ENCODE measurements around the gene DENND4C. TPM values are rescaled to one million over a fixed set of nuclear protein-coding genes. Genes with fewer than 3 reads are reported as not detected.

DENND4C gene
- total RNA-seq, 1 experiment from 2014 or later = 29.5 TPM

DNA sequence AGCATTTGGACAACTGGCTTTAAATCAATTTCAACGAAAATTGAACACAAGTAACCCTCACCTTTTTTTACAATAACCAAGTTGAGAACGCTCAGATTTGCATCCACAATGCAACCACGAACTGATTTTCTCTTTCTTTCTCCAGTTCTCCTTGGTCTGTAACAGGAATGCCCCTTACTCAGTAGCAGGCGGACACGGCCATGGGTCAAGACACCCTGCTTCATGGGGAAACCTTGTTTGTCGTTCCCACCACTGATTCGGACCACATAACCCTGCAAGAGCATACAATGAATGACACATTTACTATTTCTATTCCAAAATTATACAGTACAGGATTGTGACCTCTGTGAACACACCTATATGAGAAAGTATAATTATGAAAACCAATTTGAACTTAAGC lies 148.2 kb downstream of the DENND4C start:
- TF ChIP-seq, protein P1, sequence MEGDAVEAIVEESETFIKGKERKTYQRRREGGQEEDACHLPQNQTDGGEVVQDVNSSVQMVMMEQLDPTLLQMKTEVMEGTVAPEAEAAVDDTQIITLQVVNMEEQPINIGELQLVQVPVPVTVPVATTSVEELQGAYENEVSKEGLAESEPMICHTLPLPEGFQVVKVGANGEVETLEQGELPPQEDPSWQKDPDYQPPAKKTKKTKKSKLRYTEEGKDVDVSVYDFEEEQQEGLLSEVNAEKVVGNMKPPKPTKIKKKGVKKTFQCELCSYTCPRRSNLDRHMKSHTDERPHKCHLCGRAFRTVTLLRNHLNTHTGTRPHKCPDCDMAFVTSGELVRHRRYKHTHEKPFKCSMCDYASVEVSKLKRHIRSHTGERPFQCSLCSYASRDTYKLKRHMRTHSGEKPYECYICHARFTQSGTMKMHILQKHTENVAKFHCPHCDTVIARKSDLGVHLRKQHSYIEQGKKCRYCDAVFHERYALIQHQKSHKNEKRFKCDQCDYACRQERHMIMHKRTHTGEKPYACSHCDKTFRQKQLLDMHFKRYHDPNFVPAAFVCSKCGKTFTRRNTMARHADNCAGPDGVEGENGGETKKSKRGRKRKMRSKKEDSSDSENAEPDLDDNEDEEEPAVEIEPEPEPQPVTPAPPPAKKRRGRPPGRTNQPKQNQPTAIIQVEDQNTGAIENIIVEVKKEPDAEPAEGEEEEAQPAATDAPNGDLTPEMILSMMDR (conservative IDR thresholded peaks at IDR 0.05) = no peak
- no peak for TF ChIP-seq EZH2 (IDR thresholded peaks at IDR 0.05; ENCODE audit: low read depth)

DNA sequence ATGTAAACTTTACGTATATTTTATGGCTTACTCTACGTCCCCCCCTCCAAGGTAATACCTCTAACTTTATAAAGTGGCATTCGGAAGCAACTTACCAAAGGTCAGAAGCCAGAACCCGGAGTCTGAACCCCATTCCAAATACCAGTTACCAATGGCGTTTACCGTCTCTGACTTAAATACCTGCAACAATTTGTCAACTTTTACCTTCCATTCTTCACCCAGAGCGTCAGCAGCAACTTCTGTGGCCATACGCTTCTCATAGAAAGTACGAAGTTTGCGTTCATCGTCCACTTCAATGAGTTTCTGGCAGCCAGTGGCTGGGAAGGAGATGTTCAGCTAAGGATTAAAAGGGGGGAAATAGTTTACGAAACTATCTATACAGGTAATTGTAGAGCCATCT lies 148.8 kb downstream of the DENND4C start:
- no TSS peak for BruUV-seq (replicated peaks)
- Histone ChIP-seq H2AFZ (no peak overlapping the region), H3K27me3 (ENCODE audit: insufficient read depth, low read depth) (no peaks in the 10 kb centered on the region), H3K4me1 (replicated peaks; ENCODE audit: insufficient read depth) (peaks cover 28% of the 10 kb centered on the region), H3K36me3 (ENCODE audit: low read depth) (peaks cover 50% of the 10 kb centered on the region), H4K20me1 (ENCODE audit: insufficient read depth) (peaks cover 37% of the 10 kb centered on the region), H3F3A (ENCODE audit: insufficient read depth, low read depth) (peaks cover 54% of the 10 kb centered on the region), H3K79me2 (ENCODE audit: low read depth) (peaks cover 42% of the 10 kb centered on the region), H3K27ac (peak overlapping the region; percentile 94), H3K9me2 (ENCODE audit: insufficient read depth) (no peaks in the 10 kb centered on the region), H3K9me3 (ENCODE audit: insufficient read depth, low read depth) (no peaks in the 10 kb centered on the region), H3K4me2 (peak overlapping the region; percentile 87), H3K4me3 (peak overlapping the region; percentile 98)
- DNase-seq = no peak
- ChIA-PET POLR2A (ENCODE audit: unreplicated experiment) (interaction anchor here (0.6 kb wide), 1 partner anchor 228 kb away, joined by 3 read pairs; no protein-coding TSS in a partner anchor), CTCF (no interaction called here)
- intact Hi-C loops (cut with micrococcal nuclease; ENCODE audit: unreplicated experiment) = no loop called here
- TF ChIP-seq EZH2 (IDR thresholded peaks at IDR 0.05; ENCODE audit: low read depth) = no peak
- TF ChIP-seq, protein P1 (conservative IDR thresholded peaks at IDR 0.05) = no peak

More for the DNA sequence above, 148.2 kb downstream of the DENND4C start:
- peak overlapping the region; percentile 94 for H3K27ac ChIP-seq
- H3F3A ChIP-seq (ENCODE audit: insufficient read depth, low read depth) = peaks cover 60% of the 10 kb centered on the region
- H3K9me2 ChIP-seq (ENCODE audit: insufficient read depth) = no peaks in the 10 kb centered on the region
- intact Hi-C loops (cut with micrococcal nuclease; ENCODE audit: unreplicated experiment) = no loop called here
- H3K27me3 ChIP-seq (ENCODE audit: insufficient read depth, low read depth) = no peaks in the 10 kb centered on the region
- no peak for DNase-seq
- H3K4me3 ChIP-seq = peak overlapping the region; percentile 98
- H3K36me3 ChIP-seq (ENCODE audit: low read depth) = peaks cover 51% of the 10 kb centered on the region
- H4K20me1 ChIP-seq (ENCODE audit: insufficient read depth) = peaks cover 37% of the 10 kb centered on the region
- H3K4me2 ChIP-seq = peak overlapping the region; percentile 87
- peaks cover 42% of the 10 kb centered on the region for H3K79me2 ChIP-seq (ENCODE audit: low read depth)
- no TSS peak for BruUV-seq (replicated peaks)
- POLR2A ChIA-PET (ENCODE audit: unreplicated experiment) = interaction anchor here (0.6 kb wide), 1 partner anchor 227 kb away, joined by 3 read pairs; no protein-coding TSS in a partner anchor
- CTCF ChIA-PET = no interaction called here
- no peak overlapping the region for H2AFZ ChIP-seq
- peaks cover 28% of the 10 kb centered on the region for H3K4me1 ChIP-seq (replicated peaks; ENCODE audit: insufficient read depth)
- no peaks in the 10 kb centered on the region for H3K9me3 ChIP-seq (ENCODE audit: insufficient read depth, low read depth)

DNA sequence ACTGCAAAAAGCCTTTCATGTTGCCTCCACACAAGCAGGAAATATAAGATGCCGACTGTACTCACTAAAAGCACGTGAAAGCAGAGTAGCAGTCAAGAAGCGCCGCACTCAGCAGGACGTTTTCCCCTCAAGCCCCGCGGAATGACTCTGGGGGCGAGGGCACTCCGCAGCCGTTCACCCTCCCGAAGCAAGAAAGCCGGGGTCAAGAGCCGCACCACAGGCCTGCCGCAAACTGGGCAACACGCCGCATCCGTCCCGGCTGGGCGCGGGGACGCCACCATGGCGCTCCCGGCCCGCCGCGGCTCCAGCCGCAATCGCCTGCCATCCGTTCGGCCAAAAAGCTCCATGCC lies 149.2 kb downstream of the DENND4C start:
- Histone ChIP-seq H3K9me2 (ENCODE audit: insufficient read depth) (no peaks in the 10 kb centered on the region), H3K36me3 (ENCODE audit: low read depth) (peaks cover 47% of the 10 kb centered on the region), H4K20me1 (ENCODE audit: insufficient read depth) (peaks cover 37% of the 10 kb centered on the region), H3K27me3 (ENCODE audit: insufficient read depth, low read depth) (no peaks in the 10 kb centered on the region), H3K4me1 (replicated peaks; ENCODE audit: insufficient read depth) (peaks cover 28% of the 10 kb centered on the region), H3F3A (ENCODE audit: insufficient read depth, low read depth) (peaks cover 50% of the 10 kb centered on the region), H2AFZ (peak overlapping the region; percentile 56; the same call in 1 of the 2 replicates), H3K4me3 (peak overlapping the region; percentile 98), H3K4me2 (peak overlapping the region; percentile 87), H3K27ac (peak overlapping the region; percentile 94), H3K79me2 (ENCODE audit: low read depth) (peaks cover 42% of the 10 kb centered on the region), H3K9me3 (ENCODE audit: insufficient read depth, low read depth) (no peaks in the 10 kb centered on the region)
- intact Hi-C loops (cut with micrococcal nuclease; ENCODE audit: unreplicated experiment) = loop anchor here (1.0 kb wide), 2 partner anchors 30 to 78 kb away; partner anchors contain the start of gene ACER2
- TF ChIP-seq, protein P1 (conservative IDR thresholded peaks at IDR 0.05) = no peak
- TF ChIP-seq EZH2 (IDR thresholded peaks at IDR 0.05; ENCODE audit: low read depth) = no peak
- ChIA-PET POLR2A (ENCODE audit: unreplicated experiment) (interaction anchor here (1.1 kb wide), 1 partner anchor 57 kb away, joined by 5 read pairs; no protein-coding TSS in a partner anchor), CTCF (interaction anchor here (0.7 kb wide), 1 partner anchor 19 kb away, joined by 3 read pairs; no protein-coding TSS in a partner anchor)
- TSS peak; percentile 49 for BruUV-seq (replicated peaks)
- no peak for DNase-seq

All from PC-9 (cell line).